NCI-H82 treated with DMSO at 0.1 percent for 48 hours (cell line): ENCODE measurements around the gene ESPN.
"Not testable (repeated sequence)": the region's sequence is repeated elsewhere in the genome, so short reads cannot be mapped to it uniquely, and the experiment has no call there.

Experiments
- DNase-seq: peaks from one replicate; lab custom pipeline; 2025; ENCODE audit not compliant: unreplicated experiment; lab: John Stamatoyannopoulos, UW

Gene ESPN

GRCh38 chr1:6427441-6428390 lies 3.1 kb downstream of the ESPN start:
- no peak for DNase-seq

- not testable (repeated sequence) for DNase-seq
Measured at GRCh38 chr1:6428453-6428852, 3.9 kb downstream of the ESPN start.

- DNase-seq = not testable (repeated sequence)
Measured at GRCh38 chr1:6429660-6430411, 5.3 kb downstream of the ESPN start.

- not testable (repeated sequence) for DNase-seq
Measured at GRCh38 chr1:6431645-6432579, 7.3 kb downstream of the ESPN start.

- DNase-seq = no peak
Measured at GRCh38 chr1:6434186-6434585, 9.6 kb downstream of the ESPN start.

- DNase-seq = no peak
Measured at GRCh38 chr1:6435129-6435528, 10.6 kb downstream of the ESPN start.

- DNase-seq = no peak
Measured at GRCh38 chr1:6435547-6435946, 11.0 kb downstream of the ESPN start.

- DNase-seq = not testable (repeated sequence)
Measured at GRCh38 chr1:6436277-6436676, 11.7 kb downstream of the ESPN start.

GRCh38 chr1:6437012-6437700 lies 12.6 kb downstream of the ESPN start:
- not testable (repeated sequence) for DNase-seq

GRCh38 chr1:6438047-6438525 lies 13.5 kb downstream of the ESPN start:
- DNase-seq = peak; percentile 80

- DNase-seq = no peak
Measured at GRCh38 chr1:6440198-6441126, 15.9 kb downstream of the ESPN start.

GRCh38 chr1:6441586-6441985 lies 17.0 kb downstream of the ESPN start:
- DNase-seq = no peak

GRCh38 chr1:6443339-6444115 lies 19.0 kb downstream of the ESPN start:
- no peak for DNase-seq

GRCh38 chr1:6444377-6444776 lies 19.8 kb downstream of the ESPN start:
- DNase-seq = no peak

- DNase-seq = no peak
Measured at GRCh38 chr1:6445062-6445763, 20.6 kb downstream of the ESPN start.

GRCh38 chr1:6445929-6446328 lies 21.4 kb downstream of the ESPN start:
- not testable (repeated sequence) for DNase-seq

GRCh38 chr1:6446665-6447015 lies 22.1 kb downstream of the ESPN start:
- no peak for DNase-seq
